ENCODE measurements around the gene ACSF2.

Gene ACSF2

GRCh38 chr17:50514936-50515702, 89.1 kb downstream of the ACSF2 start:
- intact Hi-C loops (cut with DNase I) = no loop called here
- peak in 3 of 10 donors; percentile 21 to 67 (median 32) for DNase-seq

DNA sequence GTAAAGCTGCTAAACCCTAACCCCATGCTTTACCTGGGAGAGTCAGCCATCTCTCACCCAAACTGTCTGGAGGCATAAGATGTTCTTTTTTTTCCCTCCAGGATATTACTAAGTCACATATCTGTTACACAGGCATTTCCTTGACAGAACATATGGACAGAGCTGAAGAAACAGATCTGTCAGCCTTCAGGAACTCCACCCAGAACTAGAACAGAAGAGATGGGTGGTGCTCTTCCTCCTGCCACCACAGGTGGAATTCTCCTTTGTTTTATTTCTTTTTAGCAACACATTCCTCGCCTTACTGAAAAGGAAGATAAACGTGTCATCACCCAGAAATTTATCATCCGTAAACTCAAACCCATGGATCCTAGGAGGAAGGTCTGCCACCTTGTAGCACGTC, 91.0 kb downstream of the ACSF2 start:
- intact Hi-C loops (cut with DNase I) = no loop called here
- DNase-seq = no peak

DNA sequence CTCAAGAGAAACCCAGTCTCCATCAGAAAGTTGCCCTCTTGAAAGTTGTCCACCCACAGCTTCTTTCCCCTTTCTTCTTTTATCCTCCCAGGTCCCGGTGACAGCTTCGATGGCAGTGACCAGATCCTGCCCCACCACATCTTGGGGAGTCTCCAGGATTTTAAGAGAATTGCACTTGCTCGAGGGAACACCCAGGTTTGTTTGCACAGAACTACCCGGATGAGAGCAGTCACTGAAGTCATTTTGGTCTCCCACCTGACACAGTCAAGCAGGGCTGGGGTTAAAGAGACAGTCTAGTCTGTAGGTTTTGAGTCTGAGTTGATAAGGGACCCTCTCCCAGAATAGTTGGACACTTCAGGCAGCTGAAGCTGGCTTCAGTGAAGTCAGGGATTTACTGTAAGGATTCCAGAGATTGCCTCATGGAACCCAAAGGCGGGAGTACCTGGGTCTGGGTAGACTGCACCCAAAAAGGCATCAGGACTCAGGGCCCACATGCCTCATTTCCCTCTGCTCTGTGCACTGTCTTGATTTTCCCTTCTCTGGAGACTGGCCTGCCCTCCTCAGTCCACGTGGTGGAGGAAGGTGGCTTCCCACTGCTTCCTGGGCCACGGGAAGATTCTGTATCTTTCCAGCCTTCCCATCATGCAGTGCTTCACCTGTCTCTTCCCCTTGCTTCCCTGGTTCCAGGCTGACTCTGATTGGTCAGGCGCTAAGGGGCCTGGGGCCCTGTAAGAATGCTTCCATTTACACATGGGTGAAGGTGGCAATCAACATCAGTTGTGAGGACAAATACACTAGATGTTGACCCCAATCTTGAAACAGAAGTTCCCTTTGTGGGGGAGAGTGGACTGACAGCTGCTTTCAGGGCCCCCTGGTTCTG, 91.7 kb downstream of the ACSF2 start:
- DNase-seq = peak in 1 of 10 donors; percentile 31
- intact Hi-C loops (cut with DNase I) = no loop called here

- peak in 1 of 10 donors; percentile 42 for DNase-seq
- intact Hi-C loops (cut with DNase I) = no loop called here
Observed at GRCh38 chr17:50518384-50519023, 92.5 kb downstream of the ACSF2 start.

DNA sequence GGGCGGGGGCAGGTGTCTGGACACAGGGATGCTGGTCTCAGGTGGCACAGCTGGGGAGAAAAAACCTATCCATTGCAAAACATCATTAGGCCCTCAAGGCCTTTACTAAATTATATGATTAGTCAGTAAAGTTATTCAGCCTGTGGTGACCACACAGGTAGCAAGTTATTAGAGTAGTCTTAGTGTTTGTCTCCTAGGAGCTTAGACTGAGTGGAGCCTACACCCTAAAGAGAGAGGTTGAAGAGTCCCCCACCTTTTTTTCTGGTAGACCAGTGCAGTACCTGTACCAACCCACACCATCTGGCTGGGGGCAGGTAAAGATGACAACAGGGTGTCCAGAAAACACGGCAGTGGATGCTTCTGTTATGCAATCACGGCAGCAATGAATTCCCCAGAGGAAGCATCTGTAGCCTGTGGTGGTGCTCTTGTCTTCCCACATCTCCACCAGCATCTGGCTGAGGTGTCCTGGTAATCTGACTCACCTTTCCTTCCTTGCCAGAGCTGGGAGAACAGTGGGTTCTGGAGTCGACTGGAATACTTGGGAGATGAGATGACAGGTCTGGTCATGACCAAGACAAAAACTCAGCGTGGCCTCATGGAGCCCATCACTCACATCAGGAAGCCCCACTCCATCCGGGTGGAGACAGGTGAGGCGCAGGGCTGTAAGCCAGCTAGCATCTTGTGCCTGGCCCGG, 93.3 kb downstream of the ACSF2 start:
- no peak for DNase-seq
- intact Hi-C loops (cut with DNase I) = no loop called here

- DNase-seq = no peak
- intact Hi-C loops (cut with DNase I) = no loop called here
Observed at GRCh38 chr17:50520483-50520882, 94.5 kb downstream of the ACSF2 start.

DNA sequence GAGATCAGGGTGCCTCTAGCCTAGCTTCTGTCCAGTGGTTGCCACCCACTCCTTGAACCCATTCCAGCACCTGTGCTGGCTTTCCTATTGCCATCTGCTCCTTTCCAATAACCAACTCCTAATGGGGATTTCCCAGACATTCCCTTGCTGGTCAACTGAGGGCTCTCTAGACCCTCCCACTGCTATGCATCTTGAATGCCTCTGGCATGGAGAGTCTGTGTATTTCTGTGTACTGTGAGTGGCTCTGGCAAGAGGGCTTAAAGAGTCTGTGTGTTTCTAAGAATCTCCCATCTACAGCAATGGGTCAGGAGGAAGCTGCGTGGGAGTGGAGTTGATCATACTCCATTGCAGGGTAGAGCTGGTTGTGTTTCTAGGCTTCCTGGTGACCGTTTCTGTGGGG, 95.5 kb downstream of the ACSF2 start:
- no peak for DNase-seq
- intact Hi-C loops (cut with DNase I) = no loop called here

- intact Hi-C loops (cut with DNase I) = no loop called here
Observed at GRCh38 chr17:50522766-50523165, 96.7 kb downstream of the ACSF2 start.

GRCh38 chr17:50523208-50523607, 97.2 kb downstream of the ACSF2 start:
- DNase-seq = no peak
- intact Hi-C loops (cut with DNase I) = no loop called here

More at GRCh38 chr17:50522766-50523165, 96.7 kb downstream of the ACSF2 start:
- no peak for DNase-seq
